Thyroid gland (tissue), 4 donors: ENCODE measurements around the gene TSHZ2.

ENCODE experiments used
- CTCF ChIP-seq, 6 experiments: fragments of 200-600 bp in 3 of 6; fragments of 450-650 bp in 3 of 6; sonication (generic) in 3 of 6; IDR thresholded peaks; one replicate each; pipeline ENCODE4 v1.5.1; 2016 to 2019; ENCODE audit warnings: antibody characterized with exemption in 6 of 6, mild to moderate bottlenecking in 2 of 6, inconsistent platforms in 1 of 6, moderate library complexity in 1 of 6
- POLR2A ChIP-seq, 2 donors: fragments of 450-650 bp; IDR thresholded peaks; one replicate each; pipeline ENCODE4 v1.6.1; 2017; ENCODE audit warnings: antibody characterized with exemption in 2 of 2, mild to moderate bottlenecking in 2 of 2, moderate library complexity in 1 of 2

- TF ChIP-seq CTCF (IDR thresholded peaks at IDR 0.05) (no peak), POLR2A (IDR thresholded peaks at IDR 0.05) (no peak)
Measured at GRCh38 chr20:53264604-53265003, 292.4 kb downstream of the TSHZ2 start.
